ENCODE results near the gene STAG1. TPM values are rescaled to one million over a fixed set of nuclear protein-coding genes. Genes with fewer than 3 reads are reported as not detected.

Gene STAG1
- total RNA-seq, 1 donor from 2014 or later: 18.4 TPM

GRCh38 chr3:136437043-136437442 lies 315.1 kb downstream of the STAG1 start:
- intact Hi-C loops (cut with micrococcal nuclease): no loop called here
- H3K36me3 ChIP-seq: peaks cover 28% of the 10 kb centered on the region
- TF ChIP-seq CTCF (IDR thresholded peaks at IDR 0.05; ENCODE audit: borderline replicate concordance): no peak
- no peaks in the 10 kb centered on the region for H3K9me3 ChIP-seq (replicated peaks)
- no peak overlapping the region for H3K27ac ChIP-seq (replicated peaks)
- H3K27me3 ChIP-seq (ENCODE audit: low read depth): no peaks in the 10 kb centered on the region
- DNase-seq: no peak
- no peak overlapping the region for H3K4me3 ChIP-seq
- H3K4me1 ChIP-seq: no peaks in the 10 kb centered on the region

DNA sequence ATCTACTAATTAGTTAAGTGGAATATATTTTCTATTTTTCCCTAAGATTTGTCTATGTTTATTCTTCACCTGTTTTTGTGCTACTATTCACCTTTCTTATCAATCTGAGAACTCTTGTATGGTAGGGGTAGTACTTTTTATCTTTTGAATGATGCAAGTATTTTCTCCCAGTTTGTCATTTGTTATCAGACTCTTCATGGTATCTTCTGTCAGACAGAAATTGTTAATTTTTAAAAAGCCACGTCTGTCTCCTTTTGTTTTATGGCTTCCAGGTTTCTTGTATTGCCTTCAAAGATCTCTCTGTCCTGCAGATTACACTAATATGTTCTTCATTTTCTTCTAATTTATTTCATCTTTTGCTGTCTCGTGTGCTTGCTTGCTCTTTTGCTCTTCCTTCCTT lies 317.7 kb downstream of the STAG1 start:
- Histone ChIP-seq H3K4me1 (no peaks in the 10 kb centered on the region), H3K27me3 (ENCODE audit: low read depth) (no peaks in the 10 kb centered on the region), H3K9me3 (replicated peaks) (no peaks in the 10 kb centered on the region), H3K36me3 (peaks cover 28% of the 10 kb centered on the region), H3K4me3 (no peak overlapping the region), H3K27ac (replicated peaks) (no peak overlapping the region)
- intact Hi-C loops (cut with micrococcal nuclease): no loop called here
- TF ChIP-seq CTCF (IDR thresholded peaks at IDR 0.05; ENCODE audit: borderline replicate concordance): no peak
- no peak for DNase-seq

DNA sequence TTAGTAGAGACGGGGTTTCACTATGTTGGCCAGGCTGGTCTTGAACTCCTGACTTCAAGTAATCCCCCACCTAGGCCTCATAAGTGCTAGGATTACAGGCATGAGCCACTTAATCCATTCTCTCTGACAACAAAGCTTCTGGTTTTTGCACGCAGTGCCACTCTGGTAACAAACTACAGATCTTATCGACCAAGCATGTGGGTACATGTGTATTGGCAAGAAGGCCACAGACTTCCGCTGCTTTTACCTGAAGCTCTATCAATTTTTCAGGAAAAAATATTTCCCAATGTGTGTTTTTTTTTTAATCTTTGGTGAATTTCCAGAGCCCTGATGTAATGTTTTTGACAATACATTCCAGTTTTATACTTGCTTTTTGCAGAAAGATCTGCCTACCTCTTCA lies 319.5 kb downstream of the STAG1 start:
- no peak overlapping the region for H3K4me3 ChIP-seq
- TF ChIP-seq CTCF (IDR thresholded peaks at IDR 0.05; ENCODE audit: borderline replicate concordance): no peak
- H3K36me3 ChIP-seq: peaks cover 39% of the 10 kb centered on the region
- intact Hi-C loops (cut with micrococcal nuclease): no loop called here
- no peaks in the 10 kb centered on the region for H3K9me3 ChIP-seq (replicated peaks)
- no peaks in the 10 kb centered on the region for H3K27me3 ChIP-seq (ENCODE audit: low read depth)
- DNase-seq: no peak
- H3K4me1 ChIP-seq: no peaks in the 10 kb centered on the region
- H3K27ac ChIP-seq (replicated peaks): no peak overlapping the region

GRCh38 chr3:136428167-136428566 lies 324.0 kb downstream of the STAG1 start:
- Histone ChIP-seq H3K27me3 (ENCODE audit: low read depth) (no peaks in the 10 kb centered on the region), H3K4me3 (no peak overlapping the region), H3K27ac (replicated peaks) (no peak overlapping the region), H3K4me1 (no peaks in the 10 kb centered on the region), H3K9me3 (replicated peaks) (no peaks in the 10 kb centered on the region), H3K36me3 (peaks cover 40% of the 10 kb centered on the region)
- DNase-seq: no peak
- intact Hi-C loops (cut with micrococcal nuclease): no loop called here
- TF ChIP-seq CTCF (IDR thresholded peaks at IDR 0.05; ENCODE audit: borderline replicate concordance): no peak

- H3K4me3 ChIP-seq: no peak overlapping the region
- no peak overlapping the region for H3K27ac ChIP-seq (replicated peaks)
- H3K4me1 ChIP-seq: no peaks in the 10 kb centered on the region
- H3K27me3 ChIP-seq (ENCODE audit: low read depth): no peaks in the 10 kb centered on the region
- peaks cover 39% of the 10 kb centered on the region for H3K36me3 ChIP-seq
- H3K9me3 ChIP-seq (replicated peaks): no peaks in the 10 kb centered on the region
- TF ChIP-seq CTCF (IDR thresholded peaks at IDR 0.05; ENCODE audit: borderline replicate concordance): no peak
- no peak for DNase-seq
- intact Hi-C loops (cut with micrococcal nuclease): no loop called here
These were observed 324.9 kb downstream of the STAG1 start for GRCh38 chr3:136427236-136427635.

DNA sequence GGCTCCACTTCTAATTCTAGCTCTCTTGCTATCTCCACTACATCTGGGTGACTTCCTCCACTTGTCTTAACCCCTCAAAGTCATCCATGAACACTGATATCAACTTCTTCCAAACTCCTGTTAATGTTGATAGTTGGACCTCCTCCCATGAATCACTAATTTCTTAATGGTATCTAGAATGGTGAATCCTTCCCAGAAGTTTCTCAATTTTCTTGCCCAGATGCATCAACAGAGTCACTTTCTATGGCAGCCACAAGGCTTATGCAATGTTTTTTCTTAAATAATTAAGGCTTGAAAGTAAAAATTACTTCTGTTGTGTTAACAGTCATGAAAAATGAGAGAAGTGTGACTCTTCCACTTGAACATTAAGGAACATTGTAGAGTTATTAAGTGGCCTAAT lies 337.7 kb downstream of the STAG1 start:
- no peak overlapping the region for H3K27ac ChIP-seq (replicated peaks)
- intact Hi-C loops (cut with micrococcal nuclease): no loop called here
- no peaks in the 10 kb centered on the region for H3K9me3 ChIP-seq (replicated peaks)
- H3K4me1 ChIP-seq: no peaks in the 10 kb centered on the region
- no peak for DNase-seq
- no peaks in the 10 kb centered on the region for H3K27me3 ChIP-seq (ENCODE audit: low read depth)
- H3K4me3 ChIP-seq: no peak overlapping the region
- peaks cover 28% of the 10 kb centered on the region for H3K36me3 ChIP-seq
- no peak for TF ChIP-seq CTCF (IDR thresholded peaks at IDR 0.05; ENCODE audit: borderline replicate concordance)
